Lung (tissue), 12 donors: ENCODE measurements around the gene RC3H2. TPM values are rescaled to one million over a fixed set of nuclear protein-coding genes. Genes with fewer than 3 reads are reported as not detected.
"Not testable (repeated sequence)": the region's sequence is repeated elsewhere in the genome, so short reads cannot be mapped to it uniquely, and the experiment has no call there.

Experiments
- ATAC-seq: fragments of 200-7000 bp; cut with Tn5 transposase; one replicate; pipeline ENCODE4 v1.9.1; 2020; ENCODE audit warnings: moderate number of reproducible peaks; ENCODE audit not compliant: insufficient read depth, low FRiP score
- DNase-seq, 3 donors: peaks; one replicate each; pipeline ENCODE4 v3.0.0-alpha.2; 2013 to 2017
- H3K27ac ChIP-seq, 2 donors: one replicate each; pipeline ENCODE4 v1.5.1; 2013; ENCODE audit warnings: mild to moderate bottlenecking in 2 of 2, moderate library complexity in 2 of 2, control low read depth in 1 of 2, inconsistent platforms in 1 of 2, low read depth in 1 of 2, low read length in 1 of 2
- H3K27me3 ChIP-seq, 3 donors: one replicate each; pipeline ENCODE4 v1.5.1; 2013; ENCODE audit warnings: low read length in 2 of 3; ENCODE audit not compliant: control insufficient read depth in 3 of 3, insufficient read depth in 3 of 3
- H3K36me3 ChIP-seq, 4 donors: one replicate each; pipeline ENCODE4 v1.5.1; 2013; ENCODE audit warnings: low read length in 4 of 4, mild to moderate bottlenecking in 1 of 4, moderate library complexity in 1 of 4; ENCODE audit not compliant: control insufficient read depth in 4 of 4, insufficient read depth in 4 of 4
- H3K4me1 ChIP-seq, 5 donors: one replicate each; pipeline ENCODE4 v1.5.1; 2013; ENCODE audit warnings: low read length in 5 of 5, mild to moderate bottlenecking in 2 of 5, moderate library complexity in 1 of 5; ENCODE audit not compliant: control insufficient read depth in 5 of 5, insufficient read depth in 5 of 5
- H3K4me3 ChIP-seq: one replicate; pipeline ENCODE4 v1.5.1; 2013; ENCODE audit warnings: mild to moderate bottlenecking, control low read depth, moderate library complexity
- H3K9ac ChIP-seq, 2 donors: one replicate each; pipeline ENCODE4 v1.5.1; 2013; ENCODE audit warnings: low read length in 2 of 2, control low read depth in 1 of 2; ENCODE audit not compliant: insufficient read depth in 1 of 2
- H3K9me3 ChIP-seq, 4 donors: one replicate each; pipeline ENCODE4 v1.5.1; 2013; ENCODE audit warnings: low read length in 3 of 4, mild to moderate bottlenecking in 1 of 4, moderate library complexity in 1 of 4; ENCODE audit not compliant: control insufficient read depth in 4 of 4, insufficient read depth in 3 of 4
- WGBS, 2 donors: extraction: QIAGEN DNeasy Blood & Tissue Kit; methylation state at CpG; one replicate each; pipeline ENCODE4 v1.1.7; 2013; 5-methylcytosine and 5-hydroxymethylcytosine counted together
- polyA plus RNA-seq, 2 donors: library from polyadenylated mRNA; stranded (reverse); fragments of 200-250 nt; gene quantifications; one replicate each; pipeline ENCODE4 v1.2.1, GENCODE V29; 2013
- total RNA-seq, 2 donors: library from RNA; depleted of rRNA in 1 of 2; stranded (reverse); fragments of >200 nt in 1 of 2; gene quantifications; one replicate each; pipeline ENCODE4 v1.2.1, GENCODE V29; 2014 to 2021
- TF ChIP-seq, protein P1 (sequence below): IDR thresholded peaks from 2 replicates; pipeline ENCODE4 v1.5.1; 2012; ENCODE audit warnings: mild to moderate bottlenecking; ENCODE audit errors: control extremely low read depth, extremely low read depth
- donor health status: control.
- donor health status: control.
- donor health status: Bipolar disorder and iron deficiency.
- donor health status: healthy.
- donor health status: DM: yes; HTN: yes; CAD: no.

RC3H2 gene
- total and polyA plus RNA-seq, 4 donors: 11.9 to 60.2 (median 25.4) TPM

DNA sequence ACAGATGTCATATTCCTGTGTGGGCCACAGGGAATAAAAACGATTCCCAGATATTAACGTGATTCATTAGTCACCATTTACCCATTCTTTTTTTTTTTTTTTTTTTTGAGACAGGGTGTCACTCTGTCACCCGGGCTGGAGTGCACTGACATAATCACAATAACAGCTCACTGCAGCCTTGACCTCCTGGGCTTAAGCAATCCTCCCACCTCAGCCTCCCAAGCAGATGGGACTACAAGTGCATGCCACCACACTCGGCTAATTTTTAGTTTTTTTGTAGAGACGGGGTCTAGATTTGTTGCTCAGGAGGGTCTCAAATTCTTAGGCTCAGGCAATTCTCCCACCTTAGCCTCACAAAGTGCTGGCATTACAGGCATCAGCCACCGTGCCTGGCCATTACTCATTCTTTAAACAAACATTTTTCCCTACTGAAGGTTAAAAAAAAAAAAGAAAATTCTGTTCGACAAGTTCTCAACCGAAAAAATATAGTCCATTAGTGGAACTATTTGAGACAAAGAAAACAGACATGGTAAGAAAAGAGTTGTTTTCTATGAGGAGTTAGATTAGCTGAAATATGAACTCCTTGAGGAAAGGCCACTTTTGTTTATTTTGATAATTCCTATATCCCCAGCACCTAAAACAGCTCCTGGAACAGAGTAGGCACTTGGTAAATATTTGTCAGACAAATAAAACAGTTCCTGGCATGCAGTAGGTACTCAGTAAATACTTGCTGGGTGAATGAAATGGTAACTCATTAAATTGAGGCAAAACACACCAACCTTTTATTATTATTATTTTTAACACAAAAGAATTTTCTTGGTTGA is 44.6 kb downstream of the RC3H2 start:
- Histone ChIP-seq H3K4me1 (no peaks in the 10 kb centered on the region), H3K9me3 (no peaks in the 10 kb centered on the region), H3K9ac (no peak overlapping the region), H3K27me3 (no peaks in the 10 kb centered on the region), H3K36me3 (peaks cover 13 to 38% (median 18%) of the 10 kb centered on the region in 4 donors), H3K27ac (no peak overlapping the region), H3K4me3 (no peak overlapping the region)
- ATAC-seq (no peak), DNase-seq (no peak)
- TF ChIP-seq, protein P1, sequence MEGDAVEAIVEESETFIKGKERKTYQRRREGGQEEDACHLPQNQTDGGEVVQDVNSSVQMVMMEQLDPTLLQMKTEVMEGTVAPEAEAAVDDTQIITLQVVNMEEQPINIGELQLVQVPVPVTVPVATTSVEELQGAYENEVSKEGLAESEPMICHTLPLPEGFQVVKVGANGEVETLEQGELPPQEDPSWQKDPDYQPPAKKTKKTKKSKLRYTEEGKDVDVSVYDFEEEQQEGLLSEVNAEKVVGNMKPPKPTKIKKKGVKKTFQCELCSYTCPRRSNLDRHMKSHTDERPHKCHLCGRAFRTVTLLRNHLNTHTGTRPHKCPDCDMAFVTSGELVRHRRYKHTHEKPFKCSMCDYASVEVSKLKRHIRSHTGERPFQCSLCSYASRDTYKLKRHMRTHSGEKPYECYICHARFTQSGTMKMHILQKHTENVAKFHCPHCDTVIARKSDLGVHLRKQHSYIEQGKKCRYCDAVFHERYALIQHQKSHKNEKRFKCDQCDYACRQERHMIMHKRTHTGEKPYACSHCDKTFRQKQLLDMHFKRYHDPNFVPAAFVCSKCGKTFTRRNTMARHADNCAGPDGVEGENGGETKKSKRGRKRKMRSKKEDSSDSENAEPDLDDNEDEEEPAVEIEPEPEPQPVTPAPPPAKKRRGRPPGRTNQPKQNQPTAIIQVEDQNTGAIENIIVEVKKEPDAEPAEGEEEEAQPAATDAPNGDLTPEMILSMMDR: no peak
- WGBS, 2 donors: 88 to 98% methylated on average over 8 of the region's 8 CpGs

DNA sequence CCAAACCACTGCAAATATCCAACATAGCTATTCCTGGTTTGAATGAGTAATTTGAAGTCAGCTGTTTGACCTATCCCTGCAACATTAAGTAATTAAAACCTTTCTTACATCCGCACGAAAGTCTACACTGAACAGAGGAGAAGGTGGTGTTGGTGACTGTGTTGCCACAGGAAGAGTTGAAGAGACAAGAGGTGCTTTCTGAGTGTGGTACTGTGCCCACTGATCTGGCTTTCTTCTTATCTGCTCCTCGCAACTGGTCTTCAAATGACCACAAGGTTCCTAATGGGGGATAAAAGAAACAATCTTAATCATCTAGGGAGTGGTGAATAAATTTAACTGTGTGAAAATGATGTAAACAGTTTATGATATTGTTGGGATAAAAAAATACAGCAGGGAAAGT is 47.3 kb downstream of the RC3H2 start:
- TF ChIP-seq, protein P1: no peak
- H3K27me3 ChIP-seq: no peaks in the 10 kb centered on the region
- 95 to 96% methylated on average over 3 of the region's 3 CpGs for WGBS, 2 donors
- no peaks in the 10 kb centered on the region for H3K4me1 ChIP-seq
- no peak for ATAC-seq
- no peak overlapping the region for H3K27ac ChIP-seq
- peaks cover 15 to 50% (median 35%) of the 10 kb centered on the region in 4 donors for H3K36me3 ChIP-seq
- no peak overlapping the region for H3K4me3 ChIP-seq
- no peaks in the 10 kb centered on the region for H3K9me3 ChIP-seq
- no peak for DNase-seq
- no peak overlapping the region for H3K9ac ChIP-seq

DNA sequence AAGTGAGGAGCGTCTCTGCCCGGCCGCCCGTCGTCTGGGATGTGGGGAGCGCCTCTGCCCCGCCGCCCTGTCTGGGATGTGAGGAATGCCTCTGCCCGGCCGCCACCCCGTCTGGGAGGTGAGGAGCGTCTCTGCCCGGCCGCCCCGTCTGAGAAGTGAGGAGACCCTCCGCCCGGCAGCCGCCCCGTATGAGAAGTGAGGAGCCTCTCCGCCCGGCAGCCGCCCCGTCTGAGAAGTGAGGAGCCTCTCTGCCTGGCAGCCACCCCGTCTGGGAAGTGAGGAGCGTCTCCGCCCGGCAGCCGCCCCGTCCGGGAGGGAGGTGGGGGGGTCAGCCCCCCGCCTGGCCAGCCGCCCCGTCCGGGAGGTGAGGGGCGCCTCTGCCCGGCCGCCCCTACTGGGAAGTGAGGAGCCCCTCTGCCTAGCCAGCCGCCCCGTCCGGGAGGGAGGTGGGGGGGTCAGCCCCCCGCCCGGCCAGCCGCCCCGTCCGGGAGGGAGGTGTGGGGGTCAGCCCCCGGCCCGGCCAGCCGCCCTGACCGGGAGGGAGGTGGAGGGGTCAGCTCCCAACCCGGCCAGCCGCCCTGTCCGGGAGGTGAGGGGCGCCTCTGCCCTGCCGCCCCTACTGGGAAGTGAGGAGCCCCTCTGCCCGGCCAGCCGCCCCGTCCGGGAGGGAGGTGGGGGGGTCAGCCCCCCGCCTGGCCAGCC is 52.9 kb downstream of the RC3H2 start:
- DNase-seq, H3K9me3 ChIP-seq, H3K4me1 ChIP-seq, H3K27ac ChIP-seq, ATAC-seq, H3K4me3 ChIP-seq, H3K9ac ChIP-seq, H3K27me3 ChIP-seq: not testable (repeated sequence)
- 96 to 98% methylated on average over 21 to 33 of the region's 59 CpGs for WGBS, 2 donors
- H3K36me3 ChIP-seq: peaks cover 7 to 43% (median 35%) of the 10 kb centered on the region in 4 donors

DNA sequence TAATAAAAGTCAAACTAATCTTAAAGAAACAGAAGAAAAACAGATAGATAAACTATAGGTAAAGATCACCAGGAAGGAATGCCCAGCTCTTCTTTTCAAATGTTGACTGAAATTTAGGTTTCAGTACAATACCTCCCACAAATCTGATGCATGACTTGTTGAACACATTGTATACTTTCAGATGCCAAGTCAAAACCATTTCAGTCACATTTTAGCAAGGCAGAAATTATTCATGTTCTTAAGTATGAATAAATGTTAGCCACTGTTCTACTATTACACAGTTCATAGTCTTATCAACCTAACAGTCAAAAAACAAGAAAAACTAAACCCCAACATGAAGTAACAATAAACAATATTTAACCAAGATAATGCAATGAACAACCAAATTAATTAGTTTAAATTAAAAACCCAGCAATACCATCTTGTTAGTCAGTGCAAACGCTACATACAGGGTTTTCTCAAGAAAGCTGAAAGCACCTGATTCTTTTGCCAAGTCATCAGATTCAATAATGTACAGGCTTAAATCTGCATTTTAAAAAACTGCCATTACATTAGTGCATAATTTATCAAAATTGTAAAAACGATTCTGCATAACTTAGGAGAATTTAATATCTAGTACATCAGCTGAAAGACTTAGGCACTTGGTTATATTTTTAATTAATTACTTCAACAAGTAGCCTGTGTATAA is 56.8 kb downstream of the RC3H2 start:
- WGBS, 2 donors: 90 to 97% methylated on average over 2 of the region's 2 CpGs
- H3K27me3 ChIP-seq: no peaks in the 10 kb centered on the region
- no peak overlapping the region for H3K27ac ChIP-seq
- TF ChIP-seq, protein P1: no peak
- H3K4me3 ChIP-seq: no peak overlapping the region
- no peak overlapping the region for H3K9ac ChIP-seq
- DNase-seq: no peak
- H3K9me3 ChIP-seq: no peaks in the 10 kb centered on the region
- peaks cover 4 to 22% (median 12%) of the 10 kb centered on the region in 4 donors for H3K36me3 ChIP-seq
- no peak for ATAC-seq
- no peaks in the 10 kb centered on the region for H3K4me1 ChIP-seq
